Ishikawa (cell line): Measurements from ENCODE around the gene HBM.
"Not testable (repeated sequence)": the region's sequence is repeated elsewhere in the genome, so short reads cannot be mapped to it uniquely, and the experiment has no call there.

ENCODE experiments used
- CEBPB ChIP-seq: IDR thresholded peaks from 2 replicates; pipeline ENCODE4 v1.6.1; 2012
- EGR1 ChIP-seq: IDR thresholded peaks from 2 replicates; pipeline ENCODE4 v1.6.1; 2012
- EP300 ChIP-seq: IDR thresholded peaks from 2 replicates; pipeline ENCODE4 v1.6.1; 2012; ENCODE audit warnings: borderline replicate concordance
- FOXM1 ChIP-seq: IDR thresholded peaks from 2 replicates; pipeline ENCODE4 v1.6.1; 2012; ENCODE audit warnings: low read depth, borderline replicate concordance
- NFIC ChIP-seq: IDR thresholded peaks from 2 replicates; pipeline ENCODE4 v1.6.1; 2012
- RAD21 ChIP-seq: IDR thresholded peaks from 2 replicates; pipeline ENCODE4 v1.6.1; 2012; ENCODE audit warnings: low read depth
- TCF12 ChIP-seq: IDR thresholded peaks from 2 replicates; pipeline ENCODE4 v1.6.1; 2012; ENCODE audit warnings: low read depth
- TEAD4 ChIP-seq: IDR thresholded peaks from 2 replicates; pipeline ENCODE4 v1.6.1; 2012
- YY1 ChIP-seq: IDR thresholded peaks from 2 replicates; pipeline ENCODE4 v1.6.1; 2012; ENCODE audit warnings: low read depth
- ZBTB7A ChIP-seq: IDR thresholded peaks from 2 replicates; pipeline ENCODE4 v1.6.1; 2012; ENCODE audit warnings: low read depth
- TF ChIP-seq, protein P1 (sequence below): IDR thresholded peaks from 2 replicates; pipeline ENCODE4 v1.6.1; 2012; ENCODE audit warnings: low read depth, mild to moderate bottlenecking
- TF ChIP-seq, protein P2 (sequence below): IDR thresholded peaks from 2 replicates; pipeline ENCODE4 v1.6.1; 2012
- TF ChIP-seq, protein P3 (sequence below): IDR thresholded peaks from 2 replicates; pipeline ENCODE4 v1.6.1; 2012

DNA sequence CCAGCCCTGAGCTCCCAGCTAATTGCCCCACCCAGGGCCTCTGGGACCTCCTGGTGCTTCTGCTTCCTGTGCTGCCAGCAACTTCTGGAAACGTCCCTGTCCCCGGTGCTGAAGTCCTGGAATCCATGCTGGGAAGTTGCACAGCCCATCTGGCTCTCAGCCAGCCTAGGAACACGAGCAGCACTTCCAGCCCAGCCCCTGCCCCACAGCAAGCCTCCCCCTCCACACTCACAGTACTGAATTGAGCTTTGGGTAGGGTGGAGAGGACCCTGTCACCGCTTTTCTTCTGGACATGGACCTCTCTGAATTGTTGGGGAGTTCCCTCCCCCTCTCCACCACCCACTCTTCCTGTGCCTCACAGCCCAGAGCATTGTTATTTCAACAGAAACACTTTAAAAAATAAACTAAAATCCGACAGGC, 4.3 kb downstream of the HBM start:
- TF ChIP-seq CEBPB (0 out of 2 replicates have a peak, but pooled peaks have one; percentile 40), RAD21 (peak; percentile 10; the same call in 1 of the 2 replicates), TCF12 (peak; percentile 61; the same call in 1 of the 2 replicates), NFIC (peak; percentile 90), TEAD4 (peak; percentile 52; the same call in 1 of the 2 replicates)
- not testable (repeated sequence) for TF ChIP-seq EGR1, YY1, EP300, ZBTB7A, FOXM1
- TF ChIP-seq, protein P1, sequence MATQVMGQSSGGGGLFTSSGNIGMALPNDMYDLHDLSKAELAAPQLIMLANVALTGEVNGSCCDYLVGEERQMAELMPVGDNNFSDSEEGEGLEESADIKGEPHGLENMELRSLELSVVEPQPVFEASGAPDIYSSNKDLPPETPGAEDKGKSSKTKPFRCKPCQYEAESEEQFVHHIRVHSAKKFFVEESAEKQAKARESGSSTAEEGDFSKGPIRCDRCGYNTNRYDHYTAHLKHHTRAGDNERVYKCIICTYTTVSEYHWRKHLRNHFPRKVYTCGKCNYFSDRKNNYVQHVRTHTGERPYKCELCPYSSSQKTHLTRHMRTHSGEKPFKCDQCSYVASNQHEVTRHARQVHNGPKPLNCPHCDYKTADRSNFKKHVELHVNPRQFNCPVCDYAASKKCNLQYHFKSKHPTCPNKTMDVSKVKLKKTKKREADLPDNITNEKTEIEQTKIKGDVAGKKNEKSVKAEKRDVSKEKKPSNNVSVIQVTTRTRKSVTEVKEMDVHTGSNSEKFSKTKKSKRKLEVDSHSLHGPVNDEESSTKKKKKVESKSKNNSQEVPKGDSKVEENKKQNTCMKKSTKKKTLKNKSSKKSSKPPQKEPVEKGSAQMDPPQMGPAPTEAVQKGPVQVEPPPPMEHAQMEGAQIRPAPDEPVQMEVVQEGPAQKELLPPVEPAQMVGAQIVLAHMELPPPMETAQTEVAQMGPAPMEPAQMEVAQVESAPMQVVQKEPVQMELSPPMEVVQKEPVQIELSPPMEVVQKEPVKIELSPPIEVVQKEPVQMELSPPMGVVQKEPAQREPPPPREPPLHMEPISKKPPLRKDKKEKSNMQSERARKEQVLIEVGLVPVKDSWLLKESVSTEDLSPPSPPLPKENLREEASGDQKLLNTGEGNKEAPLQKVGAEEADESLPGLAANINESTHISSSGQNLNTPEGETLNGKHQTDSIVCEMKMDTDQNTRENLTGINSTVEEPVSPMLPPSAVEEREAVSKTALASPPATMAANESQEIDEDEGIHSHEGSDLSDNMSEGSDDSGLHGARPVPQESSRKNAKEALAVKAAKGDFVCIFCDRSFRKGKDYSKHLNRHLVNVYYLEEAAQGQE, result peak; percentile 82
- TF ChIP-seq, protein P2, sequence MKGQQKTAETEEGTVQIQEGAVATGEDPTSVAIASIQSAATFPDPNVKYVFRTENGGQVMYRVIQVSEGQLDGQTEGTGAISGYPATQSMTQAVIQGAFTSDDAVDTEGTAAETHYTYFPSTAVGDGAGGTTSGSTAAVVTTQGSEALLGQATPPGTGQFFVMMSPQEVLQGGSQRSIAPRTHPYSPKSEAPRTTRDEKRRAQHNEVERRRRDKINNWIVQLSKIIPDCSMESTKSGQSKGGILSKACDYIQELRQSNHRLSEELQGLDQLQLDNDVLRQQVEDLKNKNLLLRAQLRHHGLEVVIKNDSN, result not testable (repeated sequence)
- TF ChIP-seq, protein P3, sequence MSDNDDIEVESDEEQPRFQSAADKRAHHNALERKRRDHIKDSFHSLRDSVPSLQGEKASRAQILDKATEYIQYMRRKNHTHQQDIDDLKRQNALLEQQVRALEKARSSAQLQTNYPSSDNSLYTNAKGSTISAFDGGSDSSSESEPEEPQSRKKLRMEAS, result peak; percentile 51; the same call in 1 of the 2 replicates
